Activated naive CD4-positive, alpha-beta T cell treated with anti-CD3 and anti-CD28 coated beads for 36 hours (primary cell): Measurements from ENCODE around the gene TMEM41B. TPM values are rescaled to one million over a fixed set of nuclear protein-coding genes. Genes with fewer than 3 reads are reported as not detected.
A peak's percentile ranks its signal among the peaks of the same experiment; 100 is the strongest.

ENCODE experiments used
- CTCF ChIA-PET: fragments of 350-600 bp; sonication (Branson Sonifier 250); formaldehyde crosslinking; loops from one replicate; lab custom pipeline; 2021; ENCODE audit warnings: antibody characterized with exemption; lab: Charles Lee
- DNase-seq: peaks from one replicate; pipeline ENCODE4 v3.0.0-alpha.2; 2020
- H3K27ac Mint-ChIP-seq: one replicate; pipeline ENCODE4 v1.8.0; 2021; ENCODE audit warnings: mild to moderate bottlenecking, mixed read lengths
- H3K27me3 Mint-ChIP-seq: one replicate; pipeline ENCODE4 v1.8.0; 2021; ENCODE audit warnings: low read depth, mixed read lengths
- H3K36me3 Mint-ChIP-seq: one replicate; pipeline ENCODE4 v1.8.0; 2021; ENCODE audit warnings: low read depth, mixed read lengths
- H3K4me1 Mint-ChIP-seq: one replicate; pipeline ENCODE4 v1.8.0; 2021; ENCODE audit warnings: low read depth, mixed read lengths
- H3K4me3 Mint-ChIP-seq: one replicate; pipeline ENCODE4 v1.8.0; 2021; ENCODE audit warnings: mild to moderate bottlenecking, moderate library complexity, mixed read lengths
- H3K9me3 Mint-ChIP-seq: one replicate; pipeline ENCODE4 v1.8.0; 2021; ENCODE audit warnings: mixed read lengths
- intact Hi-C: fragments of 100-400 bp; cut with micrococcal nuclease; formaldehyde crosslinking; loops from one replicate; pipeline ENCODE4 v1.15.1; 2023
- total RNA-seq, 2 experiments: library from RNA; stranded (reverse); gene quantifications; one replicate each; pipeline ENCODE4 v1.2.3, GENCODE V29; 2021

Gene TMEM41B
- total RNA-seq, 2 experiments from 2014 or later = 27.8 to 30.5 TPM

DNA sequence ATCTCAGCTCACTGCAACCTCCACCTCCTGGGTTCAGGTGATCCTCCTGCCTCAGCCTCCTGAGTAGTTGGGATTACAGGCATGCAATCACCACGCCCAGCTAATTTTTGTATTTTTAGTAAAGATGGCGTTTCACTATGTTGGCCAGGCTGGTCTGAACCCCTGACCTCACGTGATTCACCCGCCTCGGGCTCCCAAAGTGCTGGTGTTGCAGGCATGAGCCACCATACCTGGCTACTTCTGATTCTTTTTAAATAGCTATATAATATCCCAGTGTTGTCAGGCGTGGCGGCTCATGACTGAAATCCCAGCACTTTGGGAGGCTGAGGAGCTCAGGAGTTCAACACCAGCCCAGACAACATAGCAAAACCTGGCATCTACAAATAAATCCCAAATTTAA is 20.7 kb downstream of the TMEM41B start:
- H3K4me3 Mint-ChIP-seq = no peak overlapping the region
- CTCF ChIA-PET = interaction anchor here (1.2 kb wide), 1 partner anchor 181 kb away, joined by 3 read pairs; no protein-coding TSS in a partner anchor

DNA sequence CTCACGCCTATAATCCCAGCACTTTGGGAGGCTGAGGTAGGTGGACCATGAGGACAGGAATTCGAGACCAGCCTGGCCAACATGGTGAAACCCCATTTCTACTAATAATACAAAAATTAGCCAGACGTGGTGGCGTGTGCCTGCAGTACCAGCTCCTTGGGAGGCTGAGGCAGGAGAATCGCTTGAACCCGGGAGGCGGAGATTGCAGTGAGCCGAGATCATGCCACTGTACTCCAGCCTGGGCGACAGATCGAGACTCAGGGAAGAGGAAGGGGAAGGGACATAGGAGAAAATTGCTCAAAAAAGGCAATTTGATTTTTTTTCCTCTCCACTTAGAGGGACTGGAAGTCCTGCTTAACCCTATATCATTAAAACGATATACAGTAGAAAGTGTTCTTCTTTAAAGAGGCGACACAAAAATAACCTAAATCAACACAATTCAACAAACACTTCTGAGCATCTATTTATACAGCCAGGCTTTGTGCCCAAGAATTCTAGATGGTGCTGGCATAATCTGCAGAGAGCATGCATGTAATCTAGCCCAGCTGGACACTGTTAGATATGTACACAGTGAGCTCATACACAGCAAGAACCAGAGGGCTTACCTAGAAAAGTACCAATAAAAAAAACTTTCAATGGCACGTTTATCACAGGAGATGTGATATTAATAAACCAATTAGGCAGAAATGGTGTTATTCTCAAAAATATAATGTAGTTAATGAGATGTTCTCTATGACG is 28.4 kb downstream of the TMEM41B start:
- CTCF ChIA-PET = interaction anchor here (0.7 to 1.1 kb wide), 2 partner anchors 27 to 77 kb away, joined by 3 to 5 read pairs; no protein-coding TSS in a partner anchor
- Mint-ChIP-seq H3K27ac (no peak overlapping the region), H3K4me1 (peaks cover 19% of the 10 kb centered on the region), H3K9me3 (no peaks in the 10 kb centered on the region), H3K36me3 (peaks cover 13% of the 10 kb centered on the region), H3K4me3 (no peak overlapping the region), H3K27me3 (no peaks in the 10 kb centered on the region)
- intact Hi-C loops = no loop called here
- DNase-seq = no peak

More for the DNA sequence above, 20.7 kb downstream of the TMEM41B start:
- DNase-seq = no peak
- H3K27ac Mint-ChIP-seq = no peak overlapping the region
- H3K4me1 Mint-ChIP-seq = peaks cover 12% of the 10 kb centered on the region
- intact Hi-C loops = no loop called here
- peaks cover 6% of the 10 kb centered on the region for H3K36me3 Mint-ChIP-seq
- no peaks in the 10 kb centered on the region for H3K9me3 Mint-ChIP-seq
- no peaks in the 10 kb centered on the region for H3K27me3 Mint-ChIP-seq

DNA sequence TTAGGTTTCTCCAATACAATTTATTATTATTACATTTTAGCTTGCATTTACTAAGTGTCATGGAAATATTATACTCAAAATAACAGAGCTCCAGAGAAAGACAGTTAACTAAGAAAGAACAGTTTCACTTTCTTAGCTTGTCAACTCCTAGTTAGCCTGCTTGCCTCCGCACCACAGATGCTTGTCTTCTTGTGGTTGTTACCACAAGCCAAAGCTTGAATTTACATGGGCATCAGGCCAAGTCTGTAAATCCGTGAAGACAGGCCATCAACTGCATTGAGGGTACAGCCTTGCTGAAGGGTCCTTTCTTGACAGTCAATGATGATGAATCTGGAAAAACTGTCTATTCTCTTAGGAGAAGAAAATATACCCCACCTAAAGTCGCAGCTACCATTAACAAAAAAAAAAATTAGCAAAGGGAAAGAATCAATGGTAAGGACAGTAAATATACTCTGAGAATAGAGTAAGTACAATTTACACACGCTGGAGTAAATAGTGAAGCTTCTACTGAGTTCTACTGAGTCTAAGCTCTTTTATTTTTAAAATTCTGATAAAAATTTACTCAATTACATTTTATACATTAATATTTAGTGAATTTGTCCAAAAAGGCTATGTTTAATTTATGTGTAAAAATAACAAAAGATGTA is 33.6 kb downstream of the TMEM41B start:
- Mint-ChIP-seq H3K36me3 (peaks cover 18% of the 10 kb centered on the region), H3K4me3 (no peak overlapping the region), H3K9me3 (no peaks in the 10 kb centered on the region), H3K4me1 (peaks cover 20% of the 10 kb centered on the region), H3K27ac (no peak overlapping the region), H3K27me3 (no peaks in the 10 kb centered on the region)
- DNase-seq = peak; percentile 73
- CTCF ChIA-PET = interaction anchor here (0.5 to 1.0 kb wide), 3 partner anchors 11 to 113 kb away, joined by 3 to 4 read pairs (median 4); no protein-coding TSS in a partner anchor
- intact Hi-C loops = no loop called here

DNA sequence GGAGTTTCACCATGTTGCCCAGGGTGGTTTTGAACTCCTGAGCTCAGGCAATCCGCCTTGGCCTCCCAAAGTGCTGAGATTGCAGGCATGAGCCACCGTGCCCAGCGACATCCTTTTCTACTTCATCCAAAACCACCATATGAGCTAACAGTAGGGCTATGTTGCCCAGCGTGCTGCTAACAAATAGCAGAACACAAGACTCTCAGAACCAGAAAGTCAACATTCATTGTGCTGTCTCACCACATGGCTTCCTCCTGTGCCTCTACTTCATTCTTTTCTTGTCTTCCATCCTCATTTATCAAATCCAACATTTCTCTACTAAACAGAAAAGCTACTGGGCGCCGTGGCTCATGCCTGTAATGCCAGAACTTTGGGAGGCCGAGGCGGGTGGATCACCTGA is 37.2 kb downstream of the TMEM41B start:
- CTCF ChIA-PET = interaction anchor here (0.8 to 1.2 kb wide), 2 partner anchors 210 to 230 kb away, joined by 3 to 4 read pairs; no protein-coding TSS in a partner anchor
- peaks cover 24% of the 10 kb centered on the region for H3K4me1 Mint-ChIP-seq
- H3K36me3 Mint-ChIP-seq = peaks cover 11% of the 10 kb centered on the region
- no peak overlapping the region for H3K27ac Mint-ChIP-seq
- DNase-seq = no peak
- H3K9me3 Mint-ChIP-seq = no peaks in the 10 kb centered on the region
- intact Hi-C loops = no loop called here
- H3K4me3 Mint-ChIP-seq = no peak overlapping the region
- H3K27me3 Mint-ChIP-seq = no peaks in the 10 kb centered on the region

DNA sequence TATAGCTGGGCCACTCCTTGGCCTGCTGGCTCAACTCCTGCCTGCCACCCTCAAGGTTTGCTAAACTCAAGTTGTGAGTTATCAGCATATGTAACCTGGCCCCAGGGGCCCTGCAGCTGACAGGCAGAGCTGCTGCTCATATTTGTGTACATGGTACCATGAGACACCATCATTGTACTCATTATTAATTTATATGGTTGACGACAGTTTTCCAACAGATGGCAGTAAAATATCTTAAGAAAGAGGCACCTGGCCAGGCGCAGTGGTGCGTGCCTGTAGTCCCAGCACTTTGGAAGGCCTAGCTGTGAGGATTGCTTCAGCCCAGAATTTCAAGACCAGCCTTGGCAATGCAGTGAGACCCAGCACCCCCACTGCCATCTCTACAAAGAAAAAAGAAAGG is 37.8 kb downstream of the TMEM41B start:
- Mint-ChIP-seq H3K36me3 (peaks cover 10% of the 10 kb centered on the region), H3K9me3 (no peaks in the 10 kb centered on the region), H3K4me1 (peaks cover 24% of the 10 kb centered on the region), H3K4me3 (no peak overlapping the region), H3K27me3 (no peaks in the 10 kb centered on the region), H3K27ac (no peak overlapping the region)
- DNase-seq = no peak
- intact Hi-C loops = loop anchor here (1.0 kb wide), 1 partner anchor 230 kb away; no protein-coding TSS in a partner anchor
- CTCF ChIA-PET = interaction anchor here (0.6 to 0.8 kb wide), 2 partner anchors 139 to 231 kb away, joined by 3 to 4 read pairs; no protein-coding TSS in a partner anchor

DNA sequence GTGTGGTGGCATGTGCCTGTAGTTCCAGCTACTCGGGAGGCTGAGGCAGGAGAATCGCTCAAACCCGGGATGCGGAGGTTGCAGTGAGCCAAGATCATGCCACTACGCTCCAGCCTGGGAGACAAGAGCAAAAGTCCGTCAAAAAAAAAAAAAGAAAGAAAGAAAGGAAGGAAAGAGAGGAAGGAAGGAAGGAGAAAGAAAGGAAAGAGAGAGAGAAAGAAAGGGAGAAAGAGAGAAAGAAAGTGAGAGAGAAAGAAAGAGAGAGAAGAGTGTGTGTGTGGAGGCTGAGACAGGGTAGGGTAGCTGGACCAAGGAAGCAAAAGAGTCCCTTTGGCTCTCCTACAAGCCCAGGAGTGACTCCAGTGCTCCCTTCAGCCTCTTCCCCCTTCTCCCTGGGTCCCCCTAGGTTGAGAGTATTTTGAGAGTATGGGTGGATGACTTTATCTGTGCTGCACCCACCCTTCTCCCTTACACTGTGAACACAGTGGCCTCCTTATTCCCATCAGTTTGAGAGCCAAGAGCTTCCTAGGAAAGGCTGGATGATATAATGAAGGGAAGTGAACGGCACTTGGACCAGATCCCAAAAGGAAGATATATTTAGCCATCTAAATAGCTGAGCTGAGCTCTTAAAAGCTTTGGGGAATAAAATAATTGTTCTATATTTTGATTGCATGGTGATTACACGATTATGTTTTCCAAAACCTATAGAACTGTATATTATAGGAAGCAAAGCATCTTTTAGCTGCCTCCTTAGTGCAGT is 39.7 kb downstream of the TMEM41B start:
- intact Hi-C loops = no loop called here
- no peak overlapping the region for H3K4me3 Mint-ChIP-seq
- peaks cover 9% of the 10 kb centered on the region for H3K4me1 Mint-ChIP-seq
- no peaks in the 10 kb centered on the region for H3K9me3 Mint-ChIP-seq
- H3K27me3 Mint-ChIP-seq = no peaks in the 10 kb centered on the region
- H3K36me3 Mint-ChIP-seq = peaks cover 2% of the 10 kb centered on the region
- H3K27ac Mint-ChIP-seq = no peak overlapping the region
- CTCF ChIA-PET = interaction anchor here (0.6 kb wide), 2 partner anchors 14 to 75 kb away, joined by 3 to 4 read pairs; no protein-coding TSS in a partner anchor
- DNase-seq = no peak

DNA sequence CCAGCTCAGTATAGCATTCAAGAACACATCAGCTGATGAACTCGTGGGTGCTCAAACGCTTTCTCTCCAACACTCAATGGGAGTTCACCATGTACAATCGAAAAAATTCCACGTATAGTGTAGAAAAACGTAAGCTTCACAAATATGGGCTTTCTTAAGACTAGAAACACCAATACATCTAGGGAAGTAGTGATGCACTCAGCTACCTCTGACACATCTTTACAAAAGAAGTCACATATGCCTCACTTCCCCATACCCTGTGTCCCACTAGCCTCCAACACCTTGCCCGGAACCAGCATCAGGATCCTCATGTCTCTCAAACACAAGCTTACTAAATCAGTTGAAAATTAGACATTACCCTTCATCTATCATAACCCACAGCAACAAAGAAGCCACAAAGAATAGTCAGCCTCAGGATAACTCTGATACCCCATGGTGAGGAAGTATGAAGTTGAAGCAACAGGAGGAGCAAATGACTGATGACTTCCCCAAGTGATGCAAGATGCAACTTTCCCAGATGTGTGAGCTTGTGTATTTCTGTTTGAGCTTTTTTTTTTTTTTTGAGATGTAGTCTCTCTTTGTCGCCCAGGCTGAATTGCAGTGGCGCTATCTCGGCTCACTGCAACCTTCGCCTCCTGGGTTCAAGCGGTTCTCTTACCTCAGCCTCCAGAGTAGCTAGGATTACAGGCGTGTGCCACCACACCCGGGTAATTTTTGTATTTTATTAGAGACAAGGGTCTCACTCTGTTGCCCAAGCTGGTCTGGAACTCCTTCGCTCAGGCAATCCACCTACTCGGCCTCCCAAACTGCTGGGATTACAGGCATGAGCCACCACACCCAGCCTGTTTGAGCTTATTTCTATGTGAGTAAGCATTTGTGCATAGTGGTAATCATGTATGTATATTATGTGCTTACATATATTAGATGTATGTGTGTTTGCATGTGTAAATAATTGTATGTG is 40.7 kb downstream of the TMEM41B start:
- H3K27me3 Mint-ChIP-seq = no peaks in the 10 kb centered on the region
- H3K27ac Mint-ChIP-seq = peak overlapping the region; percentile 84
- intact Hi-C loops = no loop called here
- peak; percentile 37 for DNase-seq
- H3K4me3 Mint-ChIP-seq = no peak overlapping the region
- peaks cover 9% of the 10 kb centered on the region for H3K4me1 Mint-ChIP-seq
- peaks cover 2% of the 10 kb centered on the region for H3K36me3 Mint-ChIP-seq
- CTCF ChIA-PET = interaction anchor here (0.5 to 1.5 kb wide), 4 partner anchors 35 to 128 kb away, joined by 3 to 5 read pairs (median 4); no protein-coding TSS in a partner anchor
- no peaks in the 10 kb centered on the region for H3K9me3 Mint-ChIP-seq

DNA sequence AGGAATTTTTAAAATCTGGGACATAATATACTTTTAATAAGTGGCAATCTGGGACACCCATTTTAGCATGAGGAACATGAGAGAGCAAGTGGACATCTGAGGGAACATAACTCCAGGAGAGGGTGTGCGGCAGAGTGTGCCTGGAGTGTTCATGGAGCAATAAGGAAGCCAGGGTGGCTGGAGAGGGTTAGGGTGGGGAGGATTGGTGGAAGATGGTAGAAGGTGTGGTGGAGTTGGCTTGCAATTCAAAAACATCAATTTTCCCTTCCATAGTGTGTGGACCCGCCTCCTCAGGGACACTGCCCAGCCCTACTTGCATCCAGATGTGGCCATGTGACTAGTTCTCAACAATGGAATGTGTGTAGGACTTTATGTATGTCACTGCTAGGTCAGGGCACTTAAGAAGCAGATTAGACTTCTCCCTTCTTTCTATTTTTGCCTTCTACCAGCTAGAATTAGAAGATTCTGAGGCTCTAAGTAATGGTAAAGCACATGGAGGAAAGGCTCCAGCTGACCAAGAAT is 44.8 kb downstream of the TMEM41B start:
- no peak overlapping the region for H3K4me3 Mint-ChIP-seq
- CTCF ChIA-PET = interaction anchor here (0.6 to 0.7 kb wide), 2 partner anchors 11 to 445 kb away, joined by 3 read pairs; no protein-coding TSS in a partner anchor
- H3K36me3 Mint-ChIP-seq = no peaks in the 10 kb centered on the region
- intact Hi-C loops = no loop called here
- no peak overlapping the region for H3K27ac Mint-ChIP-seq
- DNase-seq = no peak
- H3K9me3 Mint-ChIP-seq = no peaks in the 10 kb centered on the region
- peaks cover 3% of the 10 kb centered on the region for H3K27me3 Mint-ChIP-seq
- peaks cover 10% of the 10 kb centered on the region for H3K4me1 Mint-ChIP-seq

DNA sequence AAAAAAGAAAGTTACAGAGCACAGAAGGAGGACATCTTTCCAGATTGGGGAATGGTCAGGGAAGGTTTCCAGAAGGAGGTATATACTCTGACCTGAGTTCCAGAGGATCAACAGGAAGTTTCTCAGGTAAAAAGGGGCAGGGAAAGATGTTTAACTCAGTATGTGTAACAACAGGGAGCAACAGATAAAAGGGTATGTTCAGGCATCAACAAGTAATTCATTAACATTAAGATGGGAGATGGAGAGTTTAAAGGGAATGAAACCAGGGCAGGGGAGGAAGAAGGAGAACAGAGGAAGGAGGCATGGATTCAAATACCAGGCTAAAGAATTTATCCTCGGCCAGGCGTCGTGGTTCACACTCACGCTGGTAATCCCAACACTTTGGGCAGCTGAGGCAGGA is 46.7 kb downstream of the TMEM41B start:
- DNase-seq = no peak
- intact Hi-C loops = no loop called here
- Mint-ChIP-seq H3K27ac (no peak overlapping the region), H3K9me3 (no peaks in the 10 kb centered on the region), H3K36me3 (peaks cover 1% of the 10 kb centered on the region), H3K4me1 (peaks cover 11% of the 10 kb centered on the region), H3K4me3 (no peak overlapping the region), H3K27me3 (peaks cover 3% of the 10 kb centered on the region)
- CTCF ChIA-PET = interaction anchor here (0.7 to 1.0 kb wide), 2 partner anchors 101 to 301 kb away, joined by 3 to 5 read pairs; no protein-coding TSS in a partner anchor

DNA sequence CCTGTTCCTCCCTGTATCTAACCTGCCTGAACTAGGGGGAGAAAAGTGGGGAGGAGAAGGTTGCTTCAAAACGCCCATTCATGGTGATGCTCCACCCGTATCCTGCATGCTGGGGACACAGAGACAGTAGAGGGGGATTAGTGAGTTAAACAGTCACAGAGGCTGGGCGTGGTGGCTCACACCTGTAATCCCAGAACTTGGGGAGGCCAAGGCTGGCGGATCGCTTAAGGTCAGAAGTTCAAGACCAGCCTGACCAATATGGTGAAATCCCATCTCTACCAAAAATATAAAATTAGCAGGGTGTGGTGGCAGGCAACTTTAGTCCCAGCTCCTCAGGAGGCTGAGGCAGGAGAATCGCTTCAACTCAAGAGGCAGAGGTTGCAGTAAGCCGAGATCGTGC is 47.5 kb downstream of the TMEM41B start:
- Mint-ChIP-seq H3K9me3 (no peaks in the 10 kb centered on the region), H3K4me1 (peaks cover 17% of the 10 kb centered on the region), H3K27ac (no peak overlapping the region), H3K36me3 (peaks cover 1% of the 10 kb centered on the region), H3K27me3 (peaks cover 3% of the 10 kb centered on the region), H3K4me3 (no peak overlapping the region)
- intact Hi-C loops = no loop called here
- CTCF ChIA-PET = interaction anchor here (0.6 to 1.0 kb wide), 3 partner anchors 70 to 301 kb away, joined by 3 to 5 read pairs (median 3); no protein-coding TSS in a partner anchor
- no peak for DNase-seq
